Kidney (tissue), 14 donors: ENCODE measurements around the gene ATP11A. TPM values are rescaled to one million over a fixed set of nuclear protein-coding genes. Genes with fewer than 3 reads are reported as not detected.

Experiments used
- DNase-seq, 5 donors: peaks; one replicate each; pipeline ENCODE4 v3.0.0-alpha.2; 2013 to 2020
- FAIRE-seq: peaks from 2 replicates; lab custom pipeline; 2012; peaks lifted over from hg19 to GRCh38; lab: Jason Lieb, UNC
- H3K27ac ChIP-seq, 2 donors: one replicate each; pipeline ENCODE4 v1.7.0; 2013; ENCODE audit warnings: low read depth in 2 of 2, low read length in 2 of 2, inconsistent platforms in 1 of 2
- H3K27me3 ChIP-seq: one replicate; pipeline ENCODE4 v1.7.1; 2013; ENCODE audit warnings: low read length, inconsistent platforms; ENCODE audit not compliant: control insufficient read depth, insufficient read depth
- H3K36me3 ChIP-seq, 3 donors: one replicate each; pipeline versions ENCODE4 v1.7.0 to v1.7.1; 2013; ENCODE audit warnings: low read length in 3 of 3, control low read depth in 1 of 3, inconsistent platforms in 1 of 3; ENCODE audit not compliant: insufficient read depth in 3 of 3, control insufficient read depth in 2 of 3
- H3K4me1 ChIP-seq, 3 donors: one replicate each; pipeline versions ENCODE4 v1.7.0 to v1.7.1; 2013; ENCODE audit warnings: low read length in 3 of 3, inconsistent platforms in 1 of 3, low read depth in 1 of 3; ENCODE audit not compliant: control insufficient read depth in 2 of 3, insufficient read depth in 2 of 3
- H3K4me3 ChIP-seq, 3 donors: one replicate each; pipeline versions ENCODE4 v1.7.0 to v1.8.1; 2013; ENCODE audit warnings: low read length in 3 of 3, control low read depth in 1 of 3, inconsistent platforms in 1 of 3
- H3K9ac ChIP-seq, 3 donors: one replicate each; pipeline versions ENCODE4 v1.7.0 to v1.7.1; 2013; ENCODE audit warnings: low read length in 3 of 3, control low read depth in 1 of 3, inconsistent platforms in 1 of 3
- H3K9me3 ChIP-seq, 3 donors: one replicate each; pipeline versions ENCODE4 v1.7.0 to v1.7.1; 2013; ENCODE audit warnings: low read length in 3 of 3, control low read depth in 1 of 3, inconsistent platforms in 1 of 3; ENCODE audit not compliant: control insufficient read depth in 2 of 3, insufficient read depth in 1 of 3
- intact Hi-C: fragments of 100-400 bp; cut with DNase I; formaldehyde crosslinking; loops from one replicate; pipeline ENCODE4 v1.11.1; 2022
- polyA plus RNA-seq: library from polyadenylated mRNA; stranded (reverse); fragments of 350-450 nt; fragmentation: Illumina TruSeq; extraction: RNeasy Lipid Tissue Mini Kit (QIAGEN cat#74804); gene quantifications from one replicate; pipeline ENCODE4 v1.2.3, GENCODE V29; 2014; ENCODE audit warnings: low read depth, low replicate concordance; ENCODE audit not compliant: insufficient read depth
- total RNA-seq: library from RNA; stranded (reverse); fragmentation: NEBNext Ultra II Directional; extraction: Animal tissue kit (Norgen Biotek cat#: 25700); gene quantifications from one replicate; pipeline ENCODE4 v1.2.1, GENCODE V29; 2021
- TF ChIP-seq, protein P1 (sequence below): IDR thresholded peaks from 3 replicates; pipeline ENCODE4 v1.5.1; 2012; ENCODE audit warnings: mild to moderate bottlenecking, moderate library complexity, borderline replicate concordance; ENCODE audit not compliant: insufficient read depth; ENCODE audit errors: extremely low read depth
- donor health status: control.
- donor health status: control.
- donor health status: control.
- donor health status: control.
- donor health status: control.
- donor health status: DM: yes; HTN: yes; CAD: no.
- donor health status: Normal renal cell carcinoma (clear cell type).

The ATP11A gene
- total and polyA plus RNA-seq, 2 donors from 2014 or later: 4.9 to 212 TPM

DNA sequence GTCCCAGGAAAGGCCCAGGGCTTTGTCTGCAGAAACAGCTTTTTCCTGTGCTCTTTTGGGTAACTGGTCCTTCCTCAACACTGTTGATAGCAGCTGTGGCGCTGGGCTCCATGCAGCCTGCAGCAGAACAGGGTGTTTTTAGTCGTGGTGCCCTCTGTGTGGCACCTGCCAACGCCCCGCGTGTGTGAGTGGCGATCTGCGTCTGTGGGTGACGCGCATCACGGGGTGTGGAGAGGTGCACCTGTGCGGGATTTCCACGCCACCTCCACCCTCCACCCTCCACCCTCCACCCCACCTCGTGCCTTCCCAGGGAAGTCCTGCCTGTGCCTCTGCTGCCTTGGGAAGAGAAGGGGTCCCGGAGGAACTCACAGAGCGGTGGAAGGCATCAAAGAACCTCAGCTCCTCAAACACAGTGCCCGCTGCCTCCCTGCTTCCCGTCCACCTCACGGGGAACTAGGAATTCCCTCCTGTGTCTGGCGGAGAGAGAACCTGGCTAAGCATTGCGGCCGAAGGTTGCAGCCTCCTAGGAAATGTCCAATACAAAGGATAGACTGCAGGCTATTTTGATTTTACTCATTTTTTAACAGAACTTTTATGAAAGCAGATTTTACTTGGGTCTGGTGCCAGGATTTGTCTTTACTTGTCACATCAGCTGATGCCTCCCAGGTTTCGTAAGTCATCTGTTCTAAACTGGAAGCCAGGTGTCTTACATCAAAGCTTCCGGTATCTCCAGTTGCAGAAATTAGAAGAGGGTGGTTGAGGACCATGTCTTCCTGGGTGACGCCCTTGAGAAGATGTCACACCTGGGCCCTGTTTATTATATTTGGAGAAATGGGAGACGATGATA is 84.0 kb downstream of the ATP11A start:
- H3K9ac ChIP-seq: no peak overlapping the region
- H3K4me1 ChIP-seq: peaks cover 0 to 11% (median 0%) of the 10 kb centered on the region in 3 donors
- H3K9me3 ChIP-seq: no peaks in the 10 kb centered on the region
- TF ChIP-seq, protein P1, sequence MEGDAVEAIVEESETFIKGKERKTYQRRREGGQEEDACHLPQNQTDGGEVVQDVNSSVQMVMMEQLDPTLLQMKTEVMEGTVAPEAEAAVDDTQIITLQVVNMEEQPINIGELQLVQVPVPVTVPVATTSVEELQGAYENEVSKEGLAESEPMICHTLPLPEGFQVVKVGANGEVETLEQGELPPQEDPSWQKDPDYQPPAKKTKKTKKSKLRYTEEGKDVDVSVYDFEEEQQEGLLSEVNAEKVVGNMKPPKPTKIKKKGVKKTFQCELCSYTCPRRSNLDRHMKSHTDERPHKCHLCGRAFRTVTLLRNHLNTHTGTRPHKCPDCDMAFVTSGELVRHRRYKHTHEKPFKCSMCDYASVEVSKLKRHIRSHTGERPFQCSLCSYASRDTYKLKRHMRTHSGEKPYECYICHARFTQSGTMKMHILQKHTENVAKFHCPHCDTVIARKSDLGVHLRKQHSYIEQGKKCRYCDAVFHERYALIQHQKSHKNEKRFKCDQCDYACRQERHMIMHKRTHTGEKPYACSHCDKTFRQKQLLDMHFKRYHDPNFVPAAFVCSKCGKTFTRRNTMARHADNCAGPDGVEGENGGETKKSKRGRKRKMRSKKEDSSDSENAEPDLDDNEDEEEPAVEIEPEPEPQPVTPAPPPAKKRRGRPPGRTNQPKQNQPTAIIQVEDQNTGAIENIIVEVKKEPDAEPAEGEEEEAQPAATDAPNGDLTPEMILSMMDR: no peak
- DNase-seq (no peak), FAIRE-seq (no peak)
- intact Hi-C loops: no loop called here
- no peaks in the 10 kb centered on the region for H3K36me3 ChIP-seq
- no peaks in the 10 kb centered on the region for H3K27me3 ChIP-seq
- no peak overlapping the region for H3K27ac ChIP-seq
- H3K4me3 ChIP-seq: no peak overlapping the region

DNA sequence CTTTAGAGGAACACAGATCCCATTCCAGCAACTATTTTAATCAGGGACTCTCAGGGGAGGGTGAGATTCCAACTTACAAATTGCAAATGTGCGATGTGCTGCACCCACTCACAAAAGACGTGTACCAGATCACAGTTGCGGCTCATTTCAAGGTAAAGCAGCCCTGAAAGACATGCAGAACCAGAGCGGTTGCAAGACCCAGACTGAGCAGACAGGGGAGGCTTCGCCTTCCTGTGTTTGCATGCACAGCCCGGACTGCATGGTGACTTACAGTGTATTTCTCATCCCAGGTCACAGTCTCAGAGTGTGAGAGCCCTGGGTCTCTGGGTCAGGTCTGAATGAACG is 84.6 kb downstream of the ATP11A start:
- no peak overlapping the region for H3K9ac ChIP-seq
- H3K27me3 ChIP-seq: no peaks in the 10 kb centered on the region
- no peak for FAIRE-seq
- DNase-seq: no peak
- no peaks in the 10 kb centered on the region for H3K9me3 ChIP-seq
- no peaks in the 10 kb centered on the region for H3K36me3 ChIP-seq
- TF ChIP-seq, protein P1: no peak
- no peak overlapping the region for H3K4me3 ChIP-seq
- no peak overlapping the region for H3K27ac ChIP-seq
- peaks cover 0 to 7% (median 0%) of the 10 kb centered on the region in 3 donors for H3K4me1 ChIP-seq
- intact Hi-C loops: no loop called here

DNA sequence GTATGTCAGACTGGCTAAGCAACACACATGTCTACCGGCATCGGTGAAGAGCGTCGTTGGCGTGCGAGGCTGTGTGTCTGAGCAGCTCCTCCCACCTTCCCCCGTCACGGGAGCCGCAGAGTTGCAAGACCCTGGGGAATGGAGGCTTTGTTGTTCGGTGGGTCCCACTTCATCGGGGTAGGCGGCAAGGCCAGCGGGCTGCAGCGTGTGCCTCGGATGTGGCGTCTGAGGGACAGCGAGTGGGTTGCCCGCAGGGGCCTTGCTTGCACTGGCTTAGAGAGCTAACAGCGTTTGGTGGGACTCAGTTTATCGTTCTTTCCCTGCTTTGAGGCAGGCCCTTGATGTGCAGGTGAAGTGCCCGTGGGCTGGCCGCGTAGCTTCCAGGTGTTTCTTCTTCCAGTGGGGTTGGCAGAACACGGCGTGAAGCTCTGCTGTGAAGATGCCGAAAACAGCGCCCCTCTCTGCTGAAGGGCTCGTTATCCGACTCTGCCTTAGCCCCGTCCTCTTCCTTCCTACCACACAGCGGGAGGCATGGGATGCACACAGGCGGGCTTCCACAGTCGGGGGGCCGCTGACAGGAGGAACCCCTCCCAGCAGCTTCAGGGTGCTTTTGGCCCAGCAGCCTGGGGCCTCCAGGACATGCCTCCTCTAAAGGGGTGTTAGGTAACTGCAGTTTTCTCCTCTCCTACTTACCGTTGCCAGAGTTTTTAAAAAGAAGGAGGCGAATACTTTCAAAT is 85.2 kb downstream of the ATP11A start:
- H3K4me3 ChIP-seq: no peak overlapping the region
- H3K4me1 ChIP-seq: peaks cover 0 to 2% (median 0%) of the 10 kb centered on the region in 3 donors
- H3K27ac ChIP-seq: no peak overlapping the region
- no peaks in the 10 kb centered on the region for H3K9me3 ChIP-seq
- no peaks in the 10 kb centered on the region for H3K27me3 ChIP-seq
- intact Hi-C loops: no loop called here
- DNase-seq: peak in 1 of 5 donors; percentile 65
- H3K36me3 ChIP-seq: no peaks in the 10 kb centered on the region
- no peak for FAIRE-seq
- TF ChIP-seq, protein P1: no peak
- H3K9ac ChIP-seq: no peak overlapping the region
